GM23338 (cell line): ENCODE results near the gene PUDP. TPM values are rescaled to one million over a fixed set of nuclear protein-coding genes. Genes with fewer than 3 reads are reported as not detected.

Source experiments
- ATAC-seq: fragments of 200-7000 bp; cut with Tn5 transposase; 3 replicates; pipeline ENCODE4 v1.9.1; 2020
- DNase-seq: peaks from one replicate; pipeline ENCODE4 v3.0.0-alpha.2; 2015; ENCODE audit warnings: low spot score
- H2AFZ ChIP-seq: fragments of 200-600 bp; sonication (generic); 2 replicates; pipeline ENCODE4 v1.8.0; 2016; ENCODE audit warnings: antibody characterized with exemption, mild to moderate bottlenecking, moderate library complexity
- H3F3A ChIP-seq: fragments of 200-600 bp; sonication (generic); replicated peaks from 2 replicates; pipeline ENCODE4 v1.8.0; 2017; ENCODE audit warnings: antibody characterized with exemption, mixed run types, low read depth
- H3K27ac ChIP-seq: fragments of 200-600 bp; sonication (generic); 2 replicates; pipeline ENCODE4 v1.6.1; 2016; ENCODE audit warnings: low read depth
- H3K27me3 ChIP-seq: fragments of 200-600 bp; sonication (generic); 2 replicates; pipeline ENCODE4 v1.8.0; 2016; ENCODE audit warnings: mild to moderate bottlenecking, mixed run types, moderate library complexity; ENCODE audit not compliant: insufficient read depth
- H3K36me3 ChIP-seq: fragments of 200-600 bp; sonication (generic); 2 replicates; pipeline ENCODE4 v1.8.0; 2016; ENCODE audit warnings: mild to moderate bottlenecking; ENCODE audit not compliant: insufficient read depth
- H3K4me1 ChIP-seq: fragments of 200-600 bp; sonication (generic); 2 replicates; pipeline ENCODE4 v1.8.0; 2016; ENCODE audit warnings: mild to moderate bottlenecking, moderate library complexity; ENCODE audit not compliant: insufficient read depth
- H3K4me2 ChIP-seq: fragments of 200-600 bp; sonication (generic); 2 replicates; pipeline ENCODE4 v1.7.1; 2017; ENCODE audit warnings: mixed run types
- H3K4me3 ChIP-seq: fragments of 200-600 bp; sonication (generic); 2 replicates; pipeline ENCODE4 v1.6.1; 2016; ENCODE audit warnings: mixed run types
- H3K79me2 ChIP-seq: fragments of 200-600 bp; sonication (generic); replicated peaks from 2 replicates; pipeline ENCODE4 v1.8.0; 2017; ENCODE audit warnings: mild to moderate bottlenecking; ENCODE audit not compliant: insufficient read depth
- H3K9me2 ChIP-seq: fragments of 200-600 bp; sonication (generic); 2 replicates; pipeline ENCODE4 v1.8.0; 2017; ENCODE audit not compliant: insufficient read depth
- H4K20me1 ChIP-seq: fragments of 200-600 bp; sonication (generic); replicated peaks from 2 replicates; pipeline ENCODE4 v1.8.0; 2017; ENCODE audit warnings: mild to moderate bottlenecking; ENCODE audit not compliant: insufficient read depth
- H3K27ac Mint-ChIP-seq: 2 replicates; pipeline ENCODE4 v1.8.0; 2020; ENCODE audit warnings: inconsistent platforms, mild to moderate bottlenecking, moderate library complexity, mixed read lengths
- H3K27me3 Mint-ChIP-seq: 3 replicates; pipeline ENCODE4 v1.8.0; 2022; ENCODE audit warnings: low read depth, mild to moderate bottlenecking, moderate library complexity, mixed read lengths, inconsistent platforms; ENCODE audit not compliant: insufficient read depth, poor library complexity
- H3K36me3 Mint-ChIP-seq: 3 replicates; pipeline ENCODE4 v1.8.0; 2021; ENCODE audit warnings: low read depth, mild to moderate bottlenecking, inconsistent platforms, moderate library complexity, mixed read lengths
- H3K4me1 Mint-ChIP-seq: 3 replicates; pipeline ENCODE4 v1.8.0; 2020; ENCODE audit warnings: mild to moderate bottlenecking, inconsistent platforms, mixed read lengths
- H3K4me3 Mint-ChIP-seq: 3 replicates; pipeline ENCODE4 v1.8.0; 2021; ENCODE audit warnings: moderate library complexity, mild to moderate bottlenecking, inconsistent platforms, mixed read lengths
- H3K9me3 Mint-ChIP-seq: 3 replicates; pipeline ENCODE4 v1.8.0; 2020; ENCODE audit warnings: moderate library complexity, mild to moderate bottlenecking, inconsistent platforms, mixed read lengths
- CREB1 ChIP-seq: fragments of 250-450 bp; sonication (Bioruptor Pico); IDR thresholded peaks from 2 replicates; pipeline ENCODE4 v1.5.0; 2020; ENCODE audit warnings: low read depth, mild to moderate bottlenecking, moderate library complexity
- EZH2 ChIP-seq: fragments of 200-600 bp; sonication (generic); IDR thresholded peaks from one replicate; pipeline ENCODE4 v1.8.0; 2017; ENCODE audit warnings: antibody characterized with exemption, mild to moderate bottlenecking, low read depth; ENCODE audit not compliant: unreplicated experiment
- EZH2phosphoT487 ChIP-seq: fragments of 200-600 bp; sonication (generic); IDR thresholded peaks from one replicate; pipeline ENCODE4 v1.8.1; 2018; ENCODE audit warnings: antibody characterized with exemption; ENCODE audit not compliant: unreplicated experiment
- NANOG ChIP-seq: IDR thresholded peaks from 2 replicates; pipeline ENCODE4 v1.6.1; 2016; ENCODE audit warnings: antibody characterized with exemption, borderline replicate concordance
- POLR2AphosphoS5 ChIP-seq: IDR thresholded peaks from 2 replicates; pipeline ENCODE4 v1.6.1; 2016; ENCODE audit warnings: antibody characterized with exemption, low read depth
- STAT1 ChIP-seq: IDR thresholded peaks from one replicate; pipeline ENCODE4 v1.6.1; 2016; ENCODE audit warnings: antibody characterized with exemption; ENCODE audit not compliant: unreplicated experiment
- ZNF114 ChIP-seq: fragments of 250-450 bp; sonication (Bioruptor Pico); IDR thresholded peaks from 2 replicates; pipeline ENCODE4 v1.5.0; 2020; ENCODE audit warnings: mild to moderate bottlenecking, moderate library complexity
- ZNF331 ChIP-seq: fragments of 250-450 bp; sonication (Bioruptor Pico); IDR thresholded peaks from 2 replicates; pipeline ENCODE4 v1.5.0; 2020; ENCODE audit warnings: low read depth, mild to moderate bottlenecking, moderate library complexity
- polyA plus RNA-seq: library from polyadenylated mRNA; unstranded; fragments of >200 nt; fragmentation: Nextera tagmentation; extraction: Ambion mirVana; gene quantifications from 2 replicates; pipeline ENCODE4 v1.2.1, GENCODE V29; 2016
- total RNA-seq: library from RNA; depleted of rRNA; stranded (reverse); fragments of >200 nt; shearing (Covaris generic); gene quantifications from 2 replicates; pipeline ENCODE4 v1.2.3, GENCODE V29; 2014
- TF ChIP-seq, protein P1 (sequence below), 2 experiments: fragments of 200-600 bp in 1 of 2; sonication (generic) in 1 of 2; conservative IDR thresholded peaks; 2 replicates each; pipeline versions ENCODE4 v1.5.1 to v1.6.1; 2016 to 2017; ENCODE audit warnings: antibody characterized with exemption in 2 of 2, low read depth in 2 of 2, mild to moderate bottlenecking in 2 of 2, moderate library complexity in 1 of 2
- TF ChIP-seq, protein P2 (sequence below): fragments of 250-450 bp; sonication (Bioruptor Pico); IDR thresholded peaks from 2 replicates; pipeline ENCODE4 v1.5.0; 2020; ENCODE audit warnings: mild to moderate bottlenecking, moderate library complexity

The PUDP gene
- total and polyA plus RNA-seq, 2 experiments from 2014 or later: 17.2 to 22.4 TPM

DNA sequence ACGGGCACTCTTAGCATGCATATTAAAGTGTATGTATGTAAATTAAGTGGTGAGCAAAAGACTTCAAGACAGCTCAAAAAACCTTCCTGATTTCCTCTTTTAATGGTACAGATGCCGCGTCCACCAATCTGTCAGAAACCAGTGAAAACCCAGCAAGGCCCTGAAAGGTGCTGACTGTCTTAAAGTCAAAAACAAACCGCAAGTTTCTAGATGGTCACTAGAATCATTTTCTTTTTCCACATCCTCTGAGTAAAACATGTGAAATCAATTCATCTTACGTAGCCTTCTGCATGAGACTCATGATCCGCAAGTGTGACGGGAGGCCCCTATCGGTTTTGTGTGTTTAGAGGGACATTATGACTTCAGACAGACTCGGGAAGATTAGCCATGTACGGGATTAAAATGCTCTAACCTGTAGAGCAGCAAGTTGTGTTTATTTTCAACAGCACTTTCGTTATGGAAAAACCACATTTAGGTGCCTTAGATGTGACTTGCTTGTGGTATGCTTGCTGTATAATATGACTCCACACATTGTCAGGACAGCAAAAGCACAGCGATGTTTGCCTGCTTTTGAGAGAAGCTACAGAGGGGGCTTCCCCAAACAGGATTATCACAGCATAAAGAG is 88.6 kb downstream of the PUDP start:
- Mint-ChIP-seq H3K27ac (no peak overlapping the region), H3K36me3 (peaks cover 10% of the 10 kb centered on the region; the same call in 1 of the 3 replicates), H3K27me3 (peaks cover 4% of the 10 kb centered on the region), H3K4me3 (no peak overlapping the region), H3K9me3 (no peaks in the 10 kb centered on the region; the same call in 2 of the 3 replicates), H3K4me1 (no peaks in the 10 kb centered on the region)
- no peaks in the 10 kb centered on the region for H3K27me3 ChIP-seq
- no peaks in the 10 kb centered on the region for H3F3A ChIP-seq
- no peak overlapping the region for H3K4me2 ChIP-seq
- no peaks in the 10 kb centered on the region for H4K20me1 ChIP-seq
- TF ChIP-seq, protein P1, sequence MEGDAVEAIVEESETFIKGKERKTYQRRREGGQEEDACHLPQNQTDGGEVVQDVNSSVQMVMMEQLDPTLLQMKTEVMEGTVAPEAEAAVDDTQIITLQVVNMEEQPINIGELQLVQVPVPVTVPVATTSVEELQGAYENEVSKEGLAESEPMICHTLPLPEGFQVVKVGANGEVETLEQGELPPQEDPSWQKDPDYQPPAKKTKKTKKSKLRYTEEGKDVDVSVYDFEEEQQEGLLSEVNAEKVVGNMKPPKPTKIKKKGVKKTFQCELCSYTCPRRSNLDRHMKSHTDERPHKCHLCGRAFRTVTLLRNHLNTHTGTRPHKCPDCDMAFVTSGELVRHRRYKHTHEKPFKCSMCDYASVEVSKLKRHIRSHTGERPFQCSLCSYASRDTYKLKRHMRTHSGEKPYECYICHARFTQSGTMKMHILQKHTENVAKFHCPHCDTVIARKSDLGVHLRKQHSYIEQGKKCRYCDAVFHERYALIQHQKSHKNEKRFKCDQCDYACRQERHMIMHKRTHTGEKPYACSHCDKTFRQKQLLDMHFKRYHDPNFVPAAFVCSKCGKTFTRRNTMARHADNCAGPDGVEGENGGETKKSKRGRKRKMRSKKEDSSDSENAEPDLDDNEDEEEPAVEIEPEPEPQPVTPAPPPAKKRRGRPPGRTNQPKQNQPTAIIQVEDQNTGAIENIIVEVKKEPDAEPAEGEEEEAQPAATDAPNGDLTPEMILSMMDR (conservative IDR thresholded peaks at IDR 0.05; ENCODE audit: low read depth in 2 of 2): no peak
- TF ChIP-seq EZH2: no peak
- TF ChIP-seq POLR2AphosphoS5: no peak
- H3K79me2 ChIP-seq: no peaks in the 10 kb centered on the region
- no peak overlapping the region for H3K27ac ChIP-seq
- H3K4me3 ChIP-seq: no peak overlapping the region
- H3K36me3 ChIP-seq: no peaks in the 10 kb centered on the region
- H3K4me1 ChIP-seq: no peaks in the 10 kb centered on the region
- no peak overlapping the region for H2AFZ ChIP-seq
- DNase-seq (no peak), ATAC-seq (no peak)
- H3K9me2 ChIP-seq: no peaks in the 10 kb centered on the region

DNA sequence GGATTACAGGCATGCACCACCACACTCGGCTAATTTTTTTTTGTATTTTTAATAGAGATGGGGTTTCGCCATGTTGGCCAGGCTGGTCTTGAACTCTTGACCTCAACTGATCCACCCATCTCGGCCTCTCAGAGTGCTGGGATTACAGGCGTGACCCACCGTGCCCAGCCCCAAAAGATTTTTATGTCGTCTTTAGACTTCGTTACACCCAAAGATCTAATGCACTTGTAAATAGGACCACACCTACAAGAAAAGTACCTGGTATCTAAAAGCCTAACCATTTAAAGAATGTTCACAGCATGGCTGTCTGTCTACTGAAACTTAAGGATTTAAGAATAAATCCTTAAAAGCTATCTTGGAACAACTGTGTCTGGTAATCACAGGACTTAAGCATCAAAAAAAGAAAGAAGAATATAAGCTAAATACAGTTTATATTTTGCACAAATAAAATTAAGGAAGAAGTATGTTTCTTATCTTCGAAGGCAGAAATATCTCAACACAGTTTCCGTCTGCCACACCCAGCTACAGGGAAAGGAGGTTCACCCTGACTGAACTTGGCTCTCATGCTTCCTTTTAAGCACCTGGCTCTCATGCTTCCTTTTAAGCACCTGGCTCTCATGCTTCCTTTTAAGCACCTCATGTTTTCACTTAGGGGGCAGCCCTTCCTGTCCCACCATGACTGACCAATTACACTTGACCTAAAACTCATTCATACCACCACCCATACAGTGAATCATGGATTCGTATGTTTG is 92.4 kb downstream of the PUDP start:
- H3K9me2 ChIP-seq: no peaks in the 10 kb centered on the region
- no peak for ATAC-seq

More for the DNA sequence above, 92.4 kb downstream of the PUDP start:
- no peak overlapping the region for H3K27ac ChIP-seq
- Mint-ChIP-seq H3K27me3 (peaks cover 4% of the 10 kb centered on the region), H3K27ac (no peak overlapping the region), H3K9me3 (no peaks in the 10 kb centered on the region), H3K36me3 (peaks cover 17% of the 10 kb centered on the region; the same call in 2 of the 3 replicates), H3K4me3 (no peak overlapping the region), H3K4me1 (no peaks in the 10 kb centered on the region)
- no peak overlapping the region for H2AFZ ChIP-seq
- no peaks in the 10 kb centered on the region for H4K20me1 ChIP-seq
- H3K4me1 ChIP-seq: no peaks in the 10 kb centered on the region
- no peaks in the 10 kb centered on the region for H3K27me3 ChIP-seq
- no peak for DNase-seq
- TF ChIP-seq CREB1 (CRISPR knock-in tag) (no peak), EZH2 (no peak), ZNF114 (no peak), POLR2AphosphoS5 (no peak), NANOG (no peak), EZH2phosphoT487 (no peak), STAT1 (no peak), ZNF331 (CRISPR knock-in tag) (no peak)
- TF ChIP-seq, protein P2, sequence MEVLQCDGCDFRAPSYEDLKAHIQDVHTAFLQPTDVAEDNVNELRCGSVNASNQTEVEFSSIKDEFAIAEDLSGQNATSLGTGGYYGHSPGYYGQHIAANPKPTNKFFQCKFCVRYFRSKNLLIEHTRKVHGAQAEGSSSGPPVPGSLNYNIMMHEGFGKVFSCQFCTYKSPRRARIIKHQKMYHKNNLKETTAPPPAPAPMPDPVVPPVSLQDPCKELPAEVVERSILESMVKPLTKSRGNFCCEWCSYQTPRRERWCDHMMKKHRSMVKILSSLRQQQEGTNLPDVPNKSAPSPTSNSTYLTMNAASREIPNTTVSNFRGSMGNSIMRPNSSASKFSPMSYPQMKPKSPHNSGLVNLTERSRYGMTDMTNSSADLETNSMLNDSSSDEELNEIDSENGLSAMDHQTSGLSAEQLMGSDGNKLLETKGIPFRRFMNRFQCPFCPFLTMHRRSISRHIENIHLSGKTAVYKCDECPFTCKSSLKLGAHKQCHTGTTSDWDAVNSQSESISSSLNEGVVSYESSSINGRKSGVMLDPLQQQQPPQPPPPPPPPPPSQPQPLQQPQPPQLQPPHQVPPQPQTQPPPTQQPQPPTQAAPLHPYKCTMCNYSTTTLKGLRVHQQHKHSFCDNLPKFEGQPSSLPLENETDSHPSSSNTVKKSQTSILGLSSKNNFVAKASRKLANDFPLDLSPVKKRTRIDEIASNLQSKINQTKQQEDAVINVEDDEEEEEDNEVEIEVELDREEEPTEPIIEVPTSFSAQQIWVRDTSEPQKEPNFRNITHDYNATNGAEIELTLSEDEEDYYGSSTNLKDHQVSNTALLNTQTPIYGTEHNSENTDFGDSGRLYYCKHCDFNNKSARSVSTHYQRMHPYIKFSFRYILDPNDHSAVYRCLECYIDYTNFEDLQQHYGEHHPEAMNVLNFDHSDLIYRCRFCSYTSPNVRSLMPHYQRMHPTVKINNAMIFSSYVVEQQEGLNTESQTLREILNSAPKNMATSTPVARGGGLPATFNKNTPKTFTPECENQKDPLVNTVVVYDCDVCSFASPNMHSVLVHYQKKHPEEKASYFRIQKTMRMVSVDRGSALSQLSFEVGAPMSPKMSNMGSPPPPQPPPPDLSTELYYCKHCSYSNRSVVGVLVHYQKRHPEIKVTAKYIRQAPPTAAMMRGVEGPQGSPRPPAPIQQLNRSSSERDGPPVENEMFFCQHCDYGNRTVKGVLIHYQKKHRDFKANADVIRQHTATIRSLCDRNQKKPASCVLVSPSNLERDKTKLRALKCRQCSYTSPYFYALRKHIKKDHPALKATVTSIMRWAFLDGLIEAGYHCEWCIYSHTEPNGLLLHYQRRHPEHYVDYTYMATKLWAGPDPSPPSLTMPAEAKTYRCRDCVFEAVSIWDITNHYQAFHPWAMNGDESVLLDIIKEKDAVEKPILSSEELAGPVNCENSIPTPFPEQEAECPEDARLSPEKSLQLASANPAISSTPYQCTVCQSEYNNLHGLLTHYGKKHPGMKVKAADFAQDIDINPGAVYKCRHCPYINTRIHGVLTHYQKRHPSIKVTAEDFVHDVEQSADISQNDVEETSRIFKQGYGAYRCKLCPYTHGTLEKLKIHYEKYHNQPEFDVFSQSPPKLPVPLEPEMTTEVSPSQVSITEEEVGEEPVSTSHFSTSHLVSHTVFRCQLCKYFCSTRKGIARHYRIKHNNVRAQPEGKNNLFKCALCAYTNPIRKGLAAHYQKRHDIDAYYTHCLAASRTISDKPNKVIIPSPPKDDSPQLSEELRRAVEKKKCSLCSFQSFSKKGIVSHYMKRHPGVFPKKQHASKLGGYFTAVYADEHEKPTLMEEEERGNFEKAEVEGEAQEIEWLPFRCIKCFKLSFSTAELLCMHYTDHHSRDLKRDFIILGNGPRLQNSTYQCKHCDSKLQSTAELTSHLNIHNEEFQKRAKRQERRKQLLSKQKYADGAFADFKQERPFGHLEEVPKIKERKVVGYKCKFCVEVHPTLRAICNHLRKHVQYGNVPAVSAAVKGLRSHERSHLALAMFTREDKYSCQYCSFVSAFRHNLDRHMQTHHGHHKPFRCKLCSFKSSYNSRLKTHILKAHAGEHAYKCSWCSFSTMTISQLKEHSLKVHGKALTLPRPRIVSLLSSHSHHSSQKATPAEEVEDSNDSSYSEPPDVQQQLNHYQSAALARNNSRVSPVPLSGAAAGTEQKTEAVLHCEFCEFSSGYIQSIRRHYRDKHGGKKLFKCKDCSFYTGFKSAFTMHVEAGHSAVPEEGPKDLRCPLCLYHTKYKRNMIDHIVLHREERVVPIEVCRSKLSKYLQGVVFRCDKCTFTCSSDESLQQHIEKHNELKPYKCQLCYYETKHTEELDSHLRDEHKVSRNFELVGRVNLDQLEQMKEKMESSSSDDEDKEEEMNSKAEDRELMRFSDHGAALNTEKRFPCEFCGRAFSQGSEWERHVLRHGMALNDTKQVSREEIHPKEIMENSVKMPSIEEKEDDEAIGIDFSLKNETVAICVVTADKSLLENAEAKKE: no peak
- no peaks in the 10 kb centered on the region for H3K79me2 ChIP-seq
- H3F3A ChIP-seq: no peaks in the 10 kb centered on the region
- no peaks in the 10 kb centered on the region for H3K36me3 ChIP-seq
- H3K4me2 ChIP-seq: no peak overlapping the region
- H3K4me3 ChIP-seq: no peak overlapping the region
